SH-SY5Y (cell line): ENCODE measurements around the gene ADGRG3.

ENCODE experiments used
- GATA2 ChIP-seq: IDR thresholded peaks from 2 replicates; pipeline ENCODE4 v1.6.1; 2011; ENCODE audit warnings: mild to moderate bottlenecking, low read depth, low read length
- GATA3 ChIP-seq: IDR thresholded peaks from 2 replicates; pipeline ENCODE4 v1.6.1; 2011; ENCODE audit warnings: low read depth, mild to moderate bottlenecking, low read length, moderate library complexity

The ADGRG3 gene

GRCh38 chr16:57725554-57725953, 57.4 kb downstream of the ADGRG3 start:
- no peak for TF ChIP-seq GATA3

DNA sequence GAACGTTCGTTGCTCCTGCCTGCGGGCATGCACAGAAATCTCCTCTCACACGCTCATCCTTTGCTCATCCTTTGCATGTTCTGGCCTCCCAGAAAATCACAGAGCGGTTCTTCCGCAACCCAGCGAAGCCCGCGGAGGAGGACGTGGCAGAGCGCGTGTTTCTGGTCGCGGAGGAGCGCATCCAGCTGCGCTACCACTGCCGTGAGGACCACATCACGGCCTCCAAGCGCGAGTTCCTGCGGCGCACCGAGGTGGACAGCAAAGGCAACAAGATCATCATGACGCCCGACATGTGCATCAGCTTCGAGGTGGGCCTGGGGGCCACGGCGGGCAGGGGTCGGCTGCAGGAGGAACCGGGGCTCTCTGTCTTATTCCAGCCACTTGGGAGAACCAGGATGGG, 57.9 kb downstream of the ADGRG3 start:
- TF ChIP-seq GATA2 = no peak
- TF ChIP-seq GATA3 = no peak

DNA sequence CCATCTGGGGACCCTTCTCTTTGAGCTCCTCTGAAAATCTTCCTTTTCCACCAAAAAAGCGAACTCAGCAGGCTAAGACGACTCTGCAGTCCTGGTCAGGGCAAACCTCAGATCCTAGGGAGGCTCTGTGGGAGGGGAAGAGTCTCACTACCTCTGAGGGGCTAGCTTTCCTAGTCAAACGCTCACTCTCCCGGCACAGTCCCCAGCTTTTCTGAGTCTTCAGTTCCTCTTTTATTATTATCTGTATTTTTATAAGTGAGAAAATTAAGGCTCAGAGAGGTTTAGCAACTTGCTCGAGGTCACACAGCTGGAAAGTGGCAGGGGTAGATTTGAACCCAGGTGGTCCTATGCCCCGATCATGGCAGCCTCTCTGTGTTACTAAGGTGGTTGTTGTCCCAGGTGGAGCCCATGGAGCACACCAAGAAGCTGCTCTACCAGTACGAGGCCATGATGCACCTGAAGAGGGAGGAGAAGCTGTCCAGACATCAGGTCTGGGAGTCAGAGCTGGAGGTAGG, 58.4 kb downstream of the ADGRG3 start:
- TF ChIP-seq GATA2 = no peak
- TF ChIP-seq GATA3 = no peak

GRCh38 chr16:57727610-57728009, 59.5 kb downstream of the ADGRG3 start:
- TF ChIP-seq GATA2 (no peak), GATA3 (no peak)

DNA sequence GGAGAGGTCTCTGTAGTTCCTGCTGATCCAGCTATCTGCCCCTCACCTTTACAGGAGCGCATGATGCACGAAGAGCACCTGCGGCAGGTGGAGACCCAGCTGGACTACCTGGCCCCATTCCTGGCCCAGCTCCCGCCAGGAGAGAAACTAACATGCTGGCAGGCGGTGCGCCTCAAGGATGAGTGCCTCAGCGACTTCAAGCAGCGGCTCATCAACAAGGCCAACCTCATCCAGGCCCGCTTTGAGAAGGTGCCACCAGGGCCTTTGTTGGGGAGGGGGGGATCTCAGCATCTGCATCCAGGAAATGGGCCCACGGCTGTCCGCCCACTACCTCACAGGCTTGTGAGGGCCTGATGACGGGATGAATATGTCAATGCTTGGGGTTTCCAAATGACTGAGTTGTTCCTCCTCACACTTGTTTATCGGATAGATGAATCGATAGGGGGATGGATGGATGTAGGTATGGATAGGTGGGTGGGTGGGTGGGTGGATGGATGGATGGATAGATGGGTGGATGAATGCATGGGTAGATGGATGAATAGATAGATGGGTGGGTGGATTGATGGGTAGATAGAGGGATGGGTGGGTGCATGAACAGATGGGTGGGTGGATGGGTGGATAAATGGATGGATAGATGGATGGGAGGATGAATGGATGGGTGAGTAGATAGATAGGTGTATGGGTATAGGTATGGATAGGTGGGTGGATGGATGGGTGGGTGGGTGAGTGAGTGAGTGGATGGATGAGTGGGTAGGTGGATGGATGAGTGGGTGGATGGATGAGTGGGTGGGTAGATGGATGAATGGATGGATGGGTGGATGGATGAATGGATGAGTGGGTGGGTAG, 60.5 kb downstream of the ADGRG3 start:
- TF ChIP-seq GATA3 = no peak
- no peak for TF ChIP-seq GATA2

GRCh38 chr16:57729182-57729484, 61.0 kb downstream of the ADGRG3 start:
- no peak for TF ChIP-seq GATA3
- TF ChIP-seq GATA2 = no peak

DNA sequence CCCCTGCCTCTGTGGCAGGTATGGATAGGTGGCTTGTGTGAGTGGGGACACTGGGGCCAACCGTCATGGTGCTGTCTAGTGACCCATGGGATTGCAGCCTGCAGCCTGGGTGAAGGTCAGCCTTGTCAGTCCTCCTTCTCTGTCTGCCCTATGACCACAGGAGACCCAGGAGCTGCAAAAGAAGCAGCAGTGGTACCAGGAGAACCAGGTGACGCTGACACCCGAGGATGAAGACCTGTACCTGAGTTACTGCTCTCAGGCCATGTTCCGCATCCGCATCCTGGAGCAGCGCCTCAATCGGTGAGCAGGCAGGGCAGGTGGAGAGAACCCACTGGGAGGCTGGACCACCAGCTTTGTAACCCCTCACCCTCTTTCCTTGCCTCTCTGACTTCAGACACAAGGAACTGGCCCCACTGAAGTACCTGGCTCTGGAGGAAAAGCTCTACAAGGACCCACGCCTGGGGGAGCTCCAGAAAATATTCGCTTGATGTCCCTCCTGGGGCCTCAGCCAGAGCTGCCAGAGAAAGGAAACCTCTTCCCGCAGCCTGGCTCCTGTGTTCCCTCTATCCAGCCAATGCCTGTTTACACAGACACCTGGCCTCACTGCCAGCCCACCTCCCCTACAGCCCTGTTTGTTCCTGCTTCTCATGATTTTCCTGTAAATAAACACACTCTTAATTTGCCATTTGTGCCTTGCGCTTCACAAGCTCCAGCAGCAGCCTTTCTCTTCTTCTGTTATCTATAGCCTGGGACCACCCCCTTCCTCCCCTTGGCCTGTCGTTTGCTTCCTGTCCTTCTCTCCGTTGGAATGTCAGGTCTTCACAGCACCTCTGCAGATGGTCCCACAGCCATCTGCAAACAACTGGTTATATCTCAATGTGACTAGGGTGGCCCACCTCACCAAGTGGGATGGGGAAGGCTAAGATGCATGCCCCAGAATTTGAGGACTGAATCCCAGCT, 62.9 kb downstream of the ADGRG3 start:
- no peak for TF ChIP-seq GATA3
- no peak for TF ChIP-seq GATA2

GRCh38 chr16:57732037-57732436, 63.9 kb downstream of the ADGRG3 start:
- TF ChIP-seq GATA2 = no peak

DNA sequence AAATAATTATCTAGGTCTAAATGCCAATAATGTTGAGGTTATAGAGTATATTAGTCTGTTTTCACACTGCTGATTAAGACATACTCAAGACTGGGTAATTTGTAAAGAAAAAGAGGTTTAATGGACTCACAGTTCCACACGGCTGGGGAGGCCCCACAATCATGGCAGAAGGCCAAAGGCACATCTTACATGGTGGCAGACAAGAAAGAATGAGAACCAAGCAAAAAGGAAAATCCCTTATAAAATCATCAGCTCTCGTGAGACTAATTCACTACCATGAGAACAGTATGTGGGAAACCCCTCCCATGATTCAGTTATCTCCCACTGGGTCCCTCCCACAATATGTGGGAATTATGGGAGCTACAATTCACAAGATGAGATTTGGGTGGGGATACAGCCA, 64.6 kb downstream of the ADGRG3 start:
- no peak for TF ChIP-seq GATA2
- no peak for TF ChIP-seq GATA3

DNA sequence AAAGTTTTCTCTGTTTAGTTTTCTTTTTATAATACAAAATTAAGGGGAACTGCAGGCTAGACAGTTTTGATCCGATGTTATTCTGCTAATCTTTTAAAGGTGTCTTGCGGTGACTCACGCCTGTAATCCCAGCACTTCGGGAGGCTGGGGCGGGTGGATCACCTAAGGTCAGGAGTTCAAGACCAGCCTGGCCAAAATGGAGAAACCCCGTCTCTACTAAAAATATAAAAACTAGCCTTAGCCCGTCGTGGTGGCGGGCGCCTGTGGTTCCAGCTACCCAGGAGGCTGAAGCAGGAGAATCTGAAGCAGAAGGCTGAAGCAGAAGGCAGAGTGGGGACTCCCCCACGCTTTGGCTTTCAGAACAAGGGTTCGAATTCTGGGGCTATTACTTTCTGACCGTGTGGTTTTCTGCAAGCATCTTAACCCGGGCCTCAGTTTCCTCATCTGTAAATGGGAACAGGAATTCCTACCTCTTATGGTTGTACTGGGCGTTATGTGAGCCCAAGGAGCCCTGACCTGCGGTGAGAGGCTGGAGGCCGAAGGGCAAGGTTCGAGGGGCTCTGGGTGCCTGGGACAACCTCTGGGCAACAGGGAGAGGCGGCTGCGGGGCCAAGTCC, 66.3 kb downstream of the ADGRG3 start:
- no peak for TF ChIP-seq GATA3
- no peak for TF ChIP-seq GATA2

DNA sequence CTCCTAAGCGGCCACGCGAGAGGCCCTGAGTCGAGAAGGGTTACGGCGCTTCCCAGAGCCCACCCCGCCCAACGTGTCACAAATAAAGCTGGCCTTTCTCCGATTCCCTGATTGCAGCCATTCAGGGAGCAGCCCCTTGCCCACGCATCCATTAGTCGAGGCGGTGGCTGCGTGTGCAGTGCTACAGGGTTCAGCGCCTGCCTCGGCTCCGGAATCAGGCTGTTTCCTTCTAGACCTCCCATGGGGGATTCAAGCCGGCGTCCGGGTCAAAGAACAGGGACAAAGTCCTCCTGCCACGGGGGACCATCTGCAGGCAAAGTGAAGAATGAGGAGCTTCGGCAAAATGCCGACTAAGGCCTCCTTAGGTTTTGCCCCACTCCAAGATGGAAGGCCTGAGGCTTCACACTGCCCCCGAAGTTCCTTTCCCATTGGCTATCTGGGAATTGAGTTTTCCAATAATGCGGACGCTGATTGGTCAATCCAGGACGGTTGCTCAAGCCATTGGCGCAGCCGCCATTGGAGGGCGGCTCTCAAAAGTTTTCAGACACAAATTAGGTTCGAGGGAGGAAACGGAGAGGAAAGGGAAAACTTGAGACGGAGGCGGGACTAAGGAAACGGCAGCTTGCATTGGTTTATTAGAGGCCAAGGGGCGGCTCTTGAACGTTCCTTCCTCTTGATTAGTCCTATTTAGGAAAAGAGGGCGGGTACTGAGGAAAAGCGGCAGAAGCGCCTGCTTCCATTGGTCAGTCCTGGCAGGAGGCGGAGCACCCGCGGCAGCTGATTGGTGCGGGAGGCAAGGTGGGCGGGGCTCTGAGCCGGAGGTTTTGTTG, 67.0 kb downstream of the ADGRG3 start:
- TF ChIP-seq GATA3 (no peak), GATA2 (no peak; the same call in 1 of the 2 replicates)

GRCh38 chr16:57735755-57736418, 67.8 kb downstream of the ADGRG3 start, which contains the start of gene KATNB1:
Gene KATNB1 (plus strand): TSS chr16:57735770. CDS start chr16:57737244, 1,474 bp downstream.
- TF ChIP-seq GATA3 (no peak), GATA2 (no peak)

DNA sequence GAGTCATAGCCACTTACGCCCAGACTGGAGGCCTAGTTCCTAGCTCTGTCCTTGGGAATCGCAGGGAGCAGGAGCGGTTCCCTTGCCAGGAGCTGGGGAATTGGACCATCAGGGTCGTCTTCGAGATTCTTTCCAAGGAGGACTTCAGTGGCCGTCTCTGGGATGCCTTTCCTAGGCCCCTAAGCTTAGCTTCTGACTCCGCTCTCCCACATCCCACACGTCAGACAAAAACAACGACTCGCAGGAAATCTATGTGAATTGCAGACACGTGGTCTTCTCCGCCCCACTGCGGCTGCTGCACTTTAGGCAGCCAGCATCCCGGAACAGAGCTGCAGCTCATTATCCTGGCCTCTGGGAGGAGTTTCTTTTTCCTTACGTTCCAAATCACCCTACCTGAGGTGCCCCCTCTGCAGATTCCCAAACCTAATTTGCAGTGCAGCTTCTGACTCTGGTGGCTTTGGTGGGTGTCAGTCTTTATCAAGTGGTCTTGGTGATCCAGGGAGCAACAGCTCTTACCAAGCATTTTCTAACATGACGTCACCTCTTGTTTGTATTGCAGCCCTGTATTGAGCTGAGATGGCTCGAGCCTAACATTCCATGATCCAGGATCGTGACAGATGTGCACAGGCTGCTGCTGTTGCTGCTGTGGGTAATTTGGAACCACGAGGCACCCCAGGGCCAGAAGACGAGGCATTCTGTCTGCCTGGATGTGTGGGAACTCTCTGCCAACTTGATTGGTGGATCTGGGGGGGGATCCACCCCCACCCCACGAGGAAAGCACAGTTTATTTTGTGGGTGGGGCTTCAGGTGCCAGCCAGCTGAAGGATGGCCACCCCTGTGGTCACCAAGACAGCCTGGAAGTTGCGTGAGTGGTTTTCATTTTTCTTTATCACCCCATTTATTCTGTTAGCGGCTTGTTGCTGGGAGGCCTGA, 68.6 kb downstream of the ADGRG3 start:
- TF ChIP-seq GATA2 (no peak), GATA3 (no peak)
